Neural crest cell (in vitro differentiated cells): ENCODE measurements around the gene ATCAY. TPM values are rescaled to one million over a fixed set of nuclear protein-coding genes. Genes with fewer than 3 reads are reported as not detected.

Experiments used
- DNase-seq: peaks from one replicate; pipeline ENCODE4 v3.0.0; 2021; ENCODE audit warnings: low read depth, mixed read lengths, low spot score
- H3K27ac Mint-ChIP-seq: one replicate; pipeline ENCODE4 v1.8.0; 2021; ENCODE audit warnings: mild to moderate bottlenecking, mixed read lengths; ENCODE audit not compliant: unreplicated experiment
- H3K27me3 Mint-ChIP-seq: 2 replicates; pipeline ENCODE4 v1.8.0; 2021; ENCODE audit warnings: low read depth, mild to moderate bottlenecking, mixed read lengths
- H3K36me3 Mint-ChIP-seq: 2 replicates; pipeline ENCODE4 v1.8.0; 2021; ENCODE audit warnings: low read depth, mild to moderate bottlenecking, mixed read lengths
- H3K4me1 Mint-ChIP-seq: 2 replicates; pipeline ENCODE4 v1.8.0; 2021; ENCODE audit warnings: mixed read lengths
- H3K4me3 Mint-ChIP-seq: one replicate; pipeline ENCODE4 v1.8.0; 2021; ENCODE audit warnings: mild to moderate bottlenecking, mixed read lengths
- H3K9me3 Mint-ChIP-seq: 2 replicates; pipeline ENCODE4 v1.8.0; 2021; ENCODE audit warnings: mixed read lengths
- total RNA-seq: library from RNA; stranded (reverse); gene quantifications from 2 replicates; pipeline ENCODE4 v1.2.1, GENCODE V29; 2021
- TF ChIP-seq, protein P1 (sequence below): fragments of 200-600 bp; sonication (generic); conservative IDR thresholded peaks from 2 replicates; pipeline ENCODE4 v1.5.0; 2021; ENCODE audit warnings: antibody characterized with exemption, mild to moderate bottlenecking

The ATCAY gene
- total RNA-seq, 1 donor from 2014 or later: 14.2 TPM

DNA sequence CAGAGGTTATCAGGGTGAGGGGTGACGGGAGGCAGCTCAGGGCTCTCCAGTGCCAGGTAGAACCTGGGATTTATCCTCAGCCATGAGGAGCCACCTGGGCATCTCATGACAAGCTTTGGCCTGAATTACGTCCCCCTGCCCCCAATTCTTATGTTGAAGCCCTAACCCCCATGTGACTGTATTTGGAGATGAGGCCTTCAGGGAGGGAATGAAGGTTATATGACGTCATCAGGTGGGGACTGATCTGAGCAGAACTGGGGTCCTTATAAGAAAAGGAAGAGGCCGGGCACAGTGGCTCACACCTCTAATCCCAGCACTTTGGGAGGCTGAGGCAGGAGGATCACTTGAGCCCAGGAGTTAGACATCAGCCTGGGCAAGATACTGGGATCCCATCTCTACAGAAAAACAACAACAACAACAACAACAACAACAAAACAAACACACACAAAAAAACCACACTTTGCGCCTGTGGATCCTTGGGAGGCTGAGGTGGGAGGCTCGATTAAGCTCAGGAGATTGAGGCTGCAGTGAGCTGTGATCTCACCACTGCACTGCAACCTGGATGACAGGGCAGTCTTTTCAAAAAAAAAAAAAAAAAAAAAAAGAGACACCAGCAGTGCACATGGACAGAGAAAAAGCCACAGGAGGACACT is 30.0 kb upstream of the ATCAY start:
- H3K4me3 Mint-ChIP-seq: no peak overlapping the region
- no peaks in the 10 kb centered on the region for H3K4me1 Mint-ChIP-seq
- no peaks in the 10 kb centered on the region for H3K27me3 Mint-ChIP-seq
- H3K27ac Mint-ChIP-seq: no peak overlapping the region
- TF ChIP-seq, protein P1, sequence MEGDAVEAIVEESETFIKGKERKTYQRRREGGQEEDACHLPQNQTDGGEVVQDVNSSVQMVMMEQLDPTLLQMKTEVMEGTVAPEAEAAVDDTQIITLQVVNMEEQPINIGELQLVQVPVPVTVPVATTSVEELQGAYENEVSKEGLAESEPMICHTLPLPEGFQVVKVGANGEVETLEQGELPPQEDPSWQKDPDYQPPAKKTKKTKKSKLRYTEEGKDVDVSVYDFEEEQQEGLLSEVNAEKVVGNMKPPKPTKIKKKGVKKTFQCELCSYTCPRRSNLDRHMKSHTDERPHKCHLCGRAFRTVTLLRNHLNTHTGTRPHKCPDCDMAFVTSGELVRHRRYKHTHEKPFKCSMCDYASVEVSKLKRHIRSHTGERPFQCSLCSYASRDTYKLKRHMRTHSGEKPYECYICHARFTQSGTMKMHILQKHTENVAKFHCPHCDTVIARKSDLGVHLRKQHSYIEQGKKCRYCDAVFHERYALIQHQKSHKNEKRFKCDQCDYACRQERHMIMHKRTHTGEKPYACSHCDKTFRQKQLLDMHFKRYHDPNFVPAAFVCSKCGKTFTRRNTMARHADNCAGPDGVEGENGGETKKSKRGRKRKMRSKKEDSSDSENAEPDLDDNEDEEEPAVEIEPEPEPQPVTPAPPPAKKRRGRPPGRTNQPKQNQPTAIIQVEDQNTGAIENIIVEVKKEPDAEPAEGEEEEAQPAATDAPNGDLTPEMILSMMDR: no peak
- no peak for DNase-seq
- H3K36me3 Mint-ChIP-seq: peaks cover 2% of the 10 kb centered on the region
- H3K9me3 Mint-ChIP-seq: peaks cover 2% of the 10 kb centered on the region

DNA sequence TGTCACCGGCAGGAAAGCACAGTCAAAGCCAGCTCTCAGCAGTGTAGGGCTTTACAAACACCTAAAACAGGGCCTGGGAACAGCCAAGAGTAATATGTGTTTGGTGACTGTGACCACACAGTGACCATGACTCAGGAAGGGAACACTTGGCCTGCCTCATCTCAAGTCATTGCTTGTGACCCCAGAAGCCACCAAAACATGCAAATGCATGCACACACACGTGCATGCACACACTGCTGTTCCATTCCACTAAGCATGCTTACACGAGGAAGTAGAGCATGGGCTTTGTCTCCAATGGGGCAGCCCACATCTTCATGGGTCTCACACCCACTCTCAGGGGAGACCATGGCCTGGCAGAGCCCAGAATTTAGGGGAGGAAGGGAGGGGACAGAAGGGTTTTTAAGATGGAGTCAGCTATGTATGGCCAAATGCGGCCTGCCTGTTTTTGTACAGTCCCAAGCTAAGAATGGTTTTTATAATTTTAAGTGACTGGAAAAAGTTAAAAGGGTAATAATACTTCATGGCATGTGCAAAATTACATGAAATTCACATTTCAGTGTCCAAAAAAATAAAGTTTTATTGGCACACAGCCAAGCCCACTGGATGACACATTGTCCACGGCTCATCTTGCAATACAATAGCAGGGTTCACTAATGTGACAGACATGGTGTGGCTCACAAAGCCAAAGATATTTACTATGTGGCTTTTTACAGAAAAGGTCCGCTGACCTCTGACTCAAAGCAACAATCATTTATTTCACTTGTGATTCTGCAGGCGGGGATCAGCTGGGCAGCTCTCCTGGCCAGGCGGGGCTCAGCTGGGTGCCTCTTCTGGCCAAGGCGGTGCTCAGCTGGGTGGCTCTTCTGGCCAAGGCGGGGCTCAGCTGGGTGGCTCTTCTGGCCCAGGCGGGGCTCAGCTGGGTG is 29.0 kb upstream of the ATCAY start:
- Mint-ChIP-seq H3K9me3 (peaks cover 2% of the 10 kb centered on the region), H3K4me1 (no peaks in the 10 kb centered on the region), H3K27ac (no peak overlapping the region), H3K4me3 (no peak overlapping the region), H3K27me3 (no peaks in the 10 kb centered on the region), H3K36me3 (peaks cover 2% of the 10 kb centered on the region)
- TF ChIP-seq, protein P1: no peak
- no peak for DNase-seq

DNA sequence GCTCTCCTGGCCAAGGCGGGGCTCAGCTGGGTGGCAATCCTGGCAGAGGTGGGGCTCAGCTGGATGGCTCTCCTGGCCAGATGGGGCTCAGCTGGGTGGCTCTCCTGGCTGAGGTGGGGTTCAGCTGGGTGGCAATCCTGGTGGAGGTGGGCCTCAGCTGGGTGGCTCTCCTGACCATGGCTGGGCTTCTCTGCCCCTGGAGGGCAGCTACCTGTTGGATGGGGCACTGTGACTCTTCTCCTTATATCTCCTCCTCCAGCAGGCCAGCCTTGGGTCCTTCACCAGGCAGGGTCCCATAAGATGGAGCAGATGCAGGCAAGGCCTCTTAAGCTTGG is 28.3 kb upstream of the ATCAY start:
- H3K27ac Mint-ChIP-seq: no peak overlapping the region
- TF ChIP-seq, protein P1: no peak
- DNase-seq: no peak
- no peaks in the 10 kb centered on the region for H3K27me3 Mint-ChIP-seq
- peaks cover 2% of the 10 kb centered on the region for H3K36me3 Mint-ChIP-seq
- H3K4me3 Mint-ChIP-seq: no peak overlapping the region
- H3K4me1 Mint-ChIP-seq: no peaks in the 10 kb centered on the region
- H3K9me3 Mint-ChIP-seq: peaks cover 2% of the 10 kb centered on the region

DNA sequence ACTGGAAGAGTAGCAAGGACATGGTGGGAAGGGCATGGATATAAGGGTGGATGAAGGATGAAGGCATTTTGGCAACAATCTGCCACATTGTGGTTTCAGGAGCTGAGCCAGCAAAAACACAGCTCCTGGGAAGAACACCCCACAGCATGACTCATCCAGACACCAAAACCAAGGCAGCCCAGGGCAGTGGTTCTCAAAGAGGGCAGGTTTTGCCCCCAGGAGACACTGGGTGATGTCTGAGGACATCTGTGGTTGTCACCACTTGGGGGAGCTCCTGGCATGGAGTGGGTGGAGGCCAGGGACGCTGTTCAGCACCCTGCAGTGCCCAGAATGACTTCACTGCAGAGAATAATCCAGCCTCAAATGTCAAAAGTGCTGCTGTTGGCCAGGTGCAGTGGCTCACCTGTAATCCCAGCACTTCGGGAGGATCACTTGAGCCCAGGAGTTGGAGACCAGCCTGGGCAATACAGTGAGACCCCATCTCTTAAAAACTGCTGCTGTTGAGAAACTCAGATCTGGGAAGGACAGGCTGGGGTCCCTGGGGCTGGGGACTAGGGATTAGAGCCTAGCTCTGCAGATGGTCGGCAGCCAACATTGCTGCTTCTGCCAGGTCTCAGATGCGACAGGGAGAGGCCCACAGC is 27.8 kb upstream of the ATCAY start:
- Mint-ChIP-seq H3K27ac (no peak overlapping the region), H3K4me1 (no peaks in the 10 kb centered on the region)
- DNase-seq: no peak

DNA sequence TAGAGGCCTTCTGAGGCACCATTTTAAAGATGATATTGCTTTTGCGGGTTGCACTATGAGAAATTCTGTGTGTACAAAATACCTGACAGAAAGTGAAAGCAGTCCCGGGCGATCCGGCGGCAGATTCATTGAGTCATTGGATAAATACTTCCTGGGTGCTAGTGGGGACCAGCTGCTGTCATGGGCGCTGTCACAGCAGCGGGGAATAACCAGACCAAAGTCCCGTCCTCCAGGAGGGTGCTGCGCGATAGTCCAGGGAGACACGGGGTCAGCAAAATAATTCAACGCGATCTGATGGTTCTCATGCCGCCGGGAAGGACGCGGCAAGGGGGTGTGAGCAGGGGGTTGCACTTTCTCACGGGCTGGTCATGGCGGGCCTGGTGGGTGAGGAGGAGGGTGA is 25.2 kb upstream of the ATCAY start:
- DNase-seq: no peak
- no peak overlapping the region for H3K4me3 Mint-ChIP-seq
- no peaks in the 10 kb centered on the region for H3K27me3 Mint-ChIP-seq
- peaks cover 2% of the 10 kb centered on the region for H3K36me3 Mint-ChIP-seq
- H3K4me1 Mint-ChIP-seq: no peaks in the 10 kb centered on the region
- peak overlapping the region; percentile 45 for H3K27ac Mint-ChIP-seq
- H3K9me3 Mint-ChIP-seq: peaks cover 2% of the 10 kb centered on the region
- TF ChIP-seq, protein P1: no peak

More for the DNA sequence above, 27.8 kb upstream of the ATCAY start:
- H3K27me3 Mint-ChIP-seq: no peaks in the 10 kb centered on the region
- TF ChIP-seq, protein P1: peak; percentile 29
- H3K9me3 Mint-ChIP-seq: peaks cover 2% of the 10 kb centered on the region
- peaks cover 2% of the 10 kb centered on the region for H3K36me3 Mint-ChIP-seq
- no peak overlapping the region for H3K4me3 Mint-ChIP-seq
